ENCODE results near the gene POU6F2. TPM values are rescaled to one million over a fixed set of nuclear protein-coding genes. Genes with fewer than 3 reads are reported as not detected.
A peak's percentile ranks its signal among the peaks of the same experiment; 100 is the strongest.

The POU6F2 gene
- total and polyA plus RNA-seq, 9 of the 15 experiments (the other 6 are each of a cell fraction or from before 2014, with no cell fraction given), result 0.29 to 1.5 (median 0.96) TPM

GRCh38 chr7:39184391-39184790, 206.7 kb downstream of the POU6F2 start:
- Histone ChIP-seq H2AFZ (ENCODE audit: low read depth, low read length) (no peak overlapping the region), H3K4me1 (replicated peaks in 1 of 2; ENCODE audit: control insufficient read depth in 2 of 2, insufficient read depth in 2 of 2, low read length in 2 of 2) (no peaks in the 10 kb centered on the region), H3K9ac (ENCODE audit: insufficient read depth in 1 of 2, low read depth in 2 of 2, low read length in 2 of 2) (no peak overlapping the region), H3K4me2 (ENCODE audit: insufficient read depth, low read length) (no peak overlapping the region), H3K4me3 (no peak overlapping the region), H3K36me3 (ENCODE audit: control insufficient read depth, insufficient read depth, low read length) (no peaks in the 10 kb centered on the region), H3K9me3 (replicated peaks; ENCODE audit: control insufficient read depth, insufficient read depth, low read depth, low read length) (no peaks in the 10 kb centered on the region), H3K27ac (ENCODE audit: extremely low read depth, low read depth, low read length) (no peak overlapping the region), H4K20me1 (replicated peaks; ENCODE audit: control insufficient read depth, insufficient read depth, low read length) (0 out of 2 replicates have a peak, but pooled peaks cover 3% of the 10 kb centered on the region), H3K9me1 (ENCODE audit: control insufficient read depth, insufficient read depth, low read length) (no peaks in the 10 kb centered on the region), H3K79me2 (ENCODE audit: control insufficient read depth, insufficient read depth, low read length) (no peaks in the 10 kb centered on the region), H3K27me3 (ENCODE audit: control insufficient read depth in 2 of 2, insufficient read depth in 2 of 2, low read length in 2 of 2) (peaks cover 2 to 11% of the 10 kb centered on the region in 2 experiments; a peak in 4 of 5 replicates)
- no peak; the same call in 2 of the 3 replicates for ATAC-seq
- WGBS (ENCODE audit: insufficient coverage, low coverage, missing lambda C conversion rate), result 0% methylated on average over 3 of the region's 3 CpGs
- intact Hi-C loops (cut with micrococcal nuclease) (no loop called here), in situ Hi-C loops (cut with MboI) (no loop called here)
- POLR2A ChIA-PET, result no interaction called here
- CTCF ChIA-PET (ENCODE audit: low intra/inter-chr PET ratio), result no interaction called here
- peak in 1 of 4 experiments; percentile 4 for DNase-seq (ENCODE audit: extremely low read depth in 1 of 4, low spot score in 3 of 4)
- BruUV-seq (replicated peaks), result no TSS peak
- no peak for FAIRE-seq
- TF ChIP-seq NEUROD1 (IDR thresholded peaks at IDR 0.05; ENCODE audit: borderline replicate concordance, low read depth, low read length, partially characterized antibody) (no peak), ZNF699 (CRISPR knock-in tag; IDR thresholded peaks at IDR 0.05; ENCODE audit: insufficient replicate concordance) (no peak), HDAC6 (IDR thresholded peaks at IDR 0.05; ENCODE audit: low read depth, low read length) (no peak), JUN (IDR thresholded peaks at IDR 0.05; ENCODE audit: borderline replicate concordance, low read depth, low read length) (no peak), JUN (CRISPR knock-in tag; IDR thresholded peaks at IDR 0.05; ENCODE audit: borderline replicate concordance) (no peak), SNIP1 (IDR thresholded peaks at IDR 0.05; ENCODE audit: low read depth) (0 out of 2 replicates have a peak, but pooled peaks have one; percentile 53), ZNF592 (IDR thresholded peaks at IDR 0.05) (no peak), REST (IDR thresholded peaks at IDR 0.05; ENCODE audit: borderline replicate concordance) (peak; percentile 49), REST (CRISPR knock-in tag; IDR thresholded peaks at IDR 0.05; ENCODE audit: low read depth) (0 out of 2 replicates have a peak, but pooled peaks have one; percentile 56), NCOA4 (IDR thresholded peaks at IDR 0.05; ENCODE audit: partially characterized antibody) (no peak)
